ENCODE results near the gene PPP1R2B. TPM values are rescaled to one million over a fixed set of nuclear protein-coding genes. Genes with fewer than 3 reads are reported as not detected.

The PPP1R2B gene
- polyA plus RNA-seq, 2 of the 4 experiments (the other 2 are of a cell fraction): not detected

DNA sequence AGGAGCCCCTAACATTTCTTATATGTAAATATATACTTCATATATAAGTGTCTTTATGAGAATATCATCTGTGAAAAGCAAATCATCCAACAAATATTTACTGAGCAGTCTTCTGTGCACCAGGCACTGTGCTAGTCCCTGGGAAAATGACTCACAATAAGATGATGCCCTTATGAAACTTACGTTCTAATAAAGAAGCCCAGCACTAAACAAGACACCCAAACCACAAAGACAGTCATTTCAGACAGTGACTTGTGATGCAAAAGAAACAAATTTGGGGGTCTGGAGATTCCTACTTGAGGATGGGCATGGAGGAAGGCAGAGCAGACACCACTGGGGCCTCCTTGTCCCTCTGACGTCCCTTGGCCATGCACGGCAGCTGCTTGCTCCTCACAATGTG lies 30.6 kb upstream of the PPP1R2B start:
- ChIA-PET POLR2A (no interaction called here), CTCF (no interaction called here)
- H3K9me3 ChIP-seq: no peaks in the 10 kb centered on the region
- H3K4me2 ChIP-seq: no peak overlapping the region
- ATAC-seq (no peak), DNase-seq (ENCODE audit: low read depth in 1 of 2, low spot score in 1 of 2) (no peak), FAIRE-seq (no peak)
- TF ChIP-seq SREBF2 (IDR thresholded peaks at IDR 0.05) (no peak), CHD2 (IDR thresholded peaks at IDR 0.05; ENCODE audit: low read length, partially characterized antibody) (no peak), ZC3H11A (IDR thresholded peaks at IDR 0.05) (no peak), KDM5A (IDR thresholded peaks at IDR 0.05) (no peak), RARB (CRISPR knock-in tag; IDR thresholded peaks at IDR 0.05) (no peak), BHLHE40 (IDR thresholded peaks at IDR 0.05; ENCODE audit: low read depth, low read length) (no peak), KDM1A (IDR thresholded peaks at IDR 0.05; ENCODE audit: low read depth) (no peak)
- TF ChIP-seq, protein P1, sequence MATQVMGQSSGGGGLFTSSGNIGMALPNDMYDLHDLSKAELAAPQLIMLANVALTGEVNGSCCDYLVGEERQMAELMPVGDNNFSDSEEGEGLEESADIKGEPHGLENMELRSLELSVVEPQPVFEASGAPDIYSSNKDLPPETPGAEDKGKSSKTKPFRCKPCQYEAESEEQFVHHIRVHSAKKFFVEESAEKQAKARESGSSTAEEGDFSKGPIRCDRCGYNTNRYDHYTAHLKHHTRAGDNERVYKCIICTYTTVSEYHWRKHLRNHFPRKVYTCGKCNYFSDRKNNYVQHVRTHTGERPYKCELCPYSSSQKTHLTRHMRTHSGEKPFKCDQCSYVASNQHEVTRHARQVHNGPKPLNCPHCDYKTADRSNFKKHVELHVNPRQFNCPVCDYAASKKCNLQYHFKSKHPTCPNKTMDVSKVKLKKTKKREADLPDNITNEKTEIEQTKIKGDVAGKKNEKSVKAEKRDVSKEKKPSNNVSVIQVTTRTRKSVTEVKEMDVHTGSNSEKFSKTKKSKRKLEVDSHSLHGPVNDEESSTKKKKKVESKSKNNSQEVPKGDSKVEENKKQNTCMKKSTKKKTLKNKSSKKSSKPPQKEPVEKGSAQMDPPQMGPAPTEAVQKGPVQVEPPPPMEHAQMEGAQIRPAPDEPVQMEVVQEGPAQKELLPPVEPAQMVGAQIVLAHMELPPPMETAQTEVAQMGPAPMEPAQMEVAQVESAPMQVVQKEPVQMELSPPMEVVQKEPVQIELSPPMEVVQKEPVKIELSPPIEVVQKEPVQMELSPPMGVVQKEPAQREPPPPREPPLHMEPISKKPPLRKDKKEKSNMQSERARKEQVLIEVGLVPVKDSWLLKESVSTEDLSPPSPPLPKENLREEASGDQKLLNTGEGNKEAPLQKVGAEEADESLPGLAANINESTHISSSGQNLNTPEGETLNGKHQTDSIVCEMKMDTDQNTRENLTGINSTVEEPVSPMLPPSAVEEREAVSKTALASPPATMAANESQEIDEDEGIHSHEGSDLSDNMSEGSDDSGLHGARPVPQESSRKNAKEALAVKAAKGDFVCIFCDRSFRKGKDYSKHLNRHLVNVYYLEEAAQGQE (IDR thresholded peaks at IDR 0.05): no peak
- TF ChIP-seq, protein P2, sequence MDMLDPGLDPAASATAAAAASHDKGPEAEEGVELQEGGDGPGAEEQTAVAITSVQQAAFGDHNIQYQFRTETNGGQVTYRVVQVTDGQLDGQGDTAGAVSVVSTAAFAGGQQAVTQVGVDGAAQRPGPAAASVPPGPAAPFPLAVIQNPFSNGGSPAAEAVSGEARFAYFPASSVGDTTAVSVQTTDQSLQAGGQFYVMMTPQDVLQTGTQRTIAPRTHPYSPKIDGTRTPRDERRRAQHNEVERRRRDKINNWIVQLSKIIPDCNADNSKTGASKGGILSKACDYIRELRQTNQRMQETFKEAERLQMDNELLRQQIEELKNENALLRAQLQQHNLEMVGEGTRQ (IDR thresholded peaks at IDR 0.05): no peak
- TF ChIP-seq, protein P3, sequence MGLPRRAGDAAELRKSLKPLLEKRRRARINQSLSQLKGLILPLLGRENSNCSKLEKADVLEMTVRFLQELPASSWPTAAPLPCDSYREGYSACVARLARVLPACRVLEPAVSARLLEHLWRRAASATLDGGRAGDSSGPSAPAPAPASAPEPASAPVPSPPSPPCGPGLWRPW (IDR thresholded peaks at IDR 0.05): no peak
- TF ChIP-seq, protein P4, sequence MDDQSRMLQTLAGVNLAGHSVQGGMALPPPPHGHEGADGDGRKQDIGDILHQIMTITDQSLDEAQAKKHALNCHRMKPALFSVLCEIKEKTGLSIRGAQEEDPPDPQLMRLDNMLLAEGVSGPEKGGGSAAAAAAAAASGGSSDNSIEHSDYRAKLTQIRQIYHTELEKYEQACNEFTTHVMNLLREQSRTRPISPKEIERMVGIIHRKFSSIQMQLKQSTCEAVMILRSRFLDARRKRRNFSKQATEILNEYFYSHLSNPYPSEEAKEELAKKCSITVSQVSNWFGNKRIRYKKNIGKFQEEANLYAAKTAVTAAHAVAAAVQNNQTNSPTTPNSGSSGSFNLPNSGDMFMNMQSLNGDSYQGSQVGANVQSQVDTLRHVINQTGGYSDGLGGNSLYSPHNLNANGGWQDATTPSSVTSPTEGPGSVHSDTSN (IDR thresholded peaks at IDR 0.05): no peak
- TF ChIP-seq, protein P5, sequence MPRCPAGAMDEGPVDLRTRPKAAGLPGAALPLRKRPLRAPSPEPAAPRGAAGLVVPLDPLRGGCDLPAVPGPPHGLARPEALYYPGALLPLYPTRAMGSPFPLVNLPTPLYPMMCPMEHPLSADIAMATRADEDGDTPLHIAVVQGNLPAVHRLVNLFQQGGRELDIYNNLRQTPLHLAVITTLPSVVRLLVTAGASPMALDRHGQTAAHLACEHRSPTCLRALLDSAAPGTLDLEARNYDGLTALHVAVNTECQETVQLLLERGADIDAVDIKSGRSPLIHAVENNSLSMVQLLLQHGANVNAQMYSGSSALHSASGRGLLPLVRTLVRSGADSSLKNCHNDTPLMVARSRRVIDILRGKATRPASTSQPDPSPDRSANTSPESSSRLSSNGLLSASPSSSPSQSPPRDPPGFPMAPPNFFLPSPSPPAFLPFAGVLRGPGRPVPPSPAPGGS (IDR thresholded peaks at IDR 0.05): no peak
- no peak overlapping the region for H3K27ac ChIP-seq
- no peak overlapping the region for H3K4me3 ChIP-seq
- H3K4me1 ChIP-seq: peaks cover 4% of the 10 kb centered on the region; the same call in 2 of the 3 replicates
- 91% methylated on average over 3 of the region's 3 CpGs for WGBS (ENCODE audit: missing lambda C conversion rate)

DNA sequence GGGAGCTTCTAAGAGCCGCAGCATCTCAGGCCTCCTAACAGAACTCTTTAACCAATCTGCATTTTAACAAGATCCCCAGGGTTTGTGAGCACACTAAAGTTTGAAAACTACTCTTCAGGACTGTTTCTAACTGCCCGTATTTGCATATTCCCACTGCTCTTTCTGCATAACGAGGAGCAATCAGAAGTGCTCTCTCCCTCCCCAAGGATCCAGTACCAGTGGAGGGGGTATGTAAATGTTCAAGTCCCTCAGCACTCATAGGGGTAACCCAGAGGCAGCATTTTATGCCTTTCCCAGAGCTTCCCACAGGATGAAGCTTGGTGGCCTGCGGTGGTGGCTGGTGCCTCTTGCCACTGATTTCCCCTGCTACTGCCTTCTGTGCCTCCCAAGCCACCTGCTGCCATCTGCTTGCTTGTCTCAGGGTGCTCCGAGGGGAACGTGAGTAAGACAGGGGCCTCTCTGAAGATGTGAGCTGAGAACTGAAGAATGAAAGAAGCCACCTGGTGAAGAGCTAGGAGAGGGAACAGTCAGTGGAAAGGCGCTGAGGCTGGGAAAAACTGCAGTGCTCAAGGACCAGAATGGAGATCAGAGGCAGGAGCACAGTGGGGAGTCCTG lies 30.0 kb upstream of the PPP1R2B start:
- ChIA-PET CTCF (no interaction called here), POLR2A (no interaction called here)
- no peak overlapping the region for H3K4me3 ChIP-seq
- no peak overlapping the region for H3K4me2 ChIP-seq
- WGBS (ENCODE audit: missing lambda C conversion rate): 85% methylated on average over 7 of the region's 7 CpGs
- no peak for TF ChIP-seq CHD2 (IDR thresholded peaks at IDR 0.05; ENCODE audit: low read length, partially characterized antibody)
- TF ChIP-seq ESRRA (IDR thresholded peaks at IDR 0.05; ENCODE audit: borderline replicate concordance, low read length): no peak
- no peak for TF ChIP-seq SREBF2 (IDR thresholded peaks at IDR 0.05)
- no peak for TF ChIP-seq KDM5A (IDR thresholded peaks at IDR 0.05)
- no peak for TF ChIP-seq NPAS2 (CRISPR knock-in tag; IDR thresholded peaks at IDR 0.05; ENCODE audit: borderline replicate concordance)
- TF ChIP-seq MAZ (IDR thresholded peaks at IDR 0.05; ENCODE audit: borderline replicate concordance, low read depth, low read length): no peak
- no peak for TF ChIP-seq CBX2 (IDR thresholded peaks at IDR 0.05; ENCODE audit: borderline replicate concordance, low read depth)
- no peak for TF ChIP-seq GATA3 (IDR thresholded peaks at IDR 0.05; ENCODE audit: borderline replicate concordance)
- TF ChIP-seq HEYL (CRISPR knock-in tag; IDR thresholded peaks at IDR 0.05): no peak
- no peak for TF ChIP-seq CHD4 (IDR thresholded peaks at IDR 0.05; ENCODE audit: borderline replicate concordance)
- TF ChIP-seq HOXA7 (CRISPR knock-in tag; IDR thresholded peaks at IDR 0.05): no peak
- no peak for TF ChIP-seq EHF (CRISPR knock-in tag; IDR thresholded peaks at IDR 0.05)
- no peak for TF ChIP-seq JUNB (IDR thresholded peaks at IDR 0.05)
- TF ChIP-seq CBX8 (IDR thresholded peaks at IDR 0.05): no peak
- no peak for TF ChIP-seq POLR2AphosphoS2 (conservative IDR thresholded peaks at IDR 0.05; ENCODE audit: low read length)
- no peak for TF ChIP-seq RAD21 (conservative IDR thresholded peaks at IDR 0.05 in 1 of 2, IDR thresholded peaks at IDR 0.05 in 1 of 2)
- TF ChIP-seq, protein P5 (IDR thresholded peaks at IDR 0.05): no peak
- TF ChIP-seq HOXB13 (CRISPR knock-in tag; IDR thresholded peaks at IDR 0.05; ENCODE audit: low read depth): no peak
- TF ChIP-seq ZFP36 (IDR thresholded peaks at IDR 0.05; ENCODE audit: borderline replicate concordance, partially characterized antibody): no peak
- FAIRE-seq: no peak
- H3K4me1 ChIP-seq: peaks cover 9% of the 10 kb centered on the region; the same call in 2 of the 3 replicates
- H3K27ac ChIP-seq: peak overlapping the region in 1 of 2 experiments; percentile 38; a peak in 3 of 6 replicates
- DNase-seq (ENCODE audit: low read depth in 1 of 2, low spot score in 1 of 2): no peak
- H3K9me3 ChIP-seq: no peaks in the 10 kb centered on the region
- no peak for ATAC-seq

All from A549 (cell line).